ENCODE data around the gene CLIC2. TPM values are rescaled to one million over a fixed set of nuclear protein-coding genes. Genes with fewer than 3 reads are reported as not detected.

CLIC2 gene
- total and polyA plus RNA-seq, 10 of the 15 experiments (the other 5 are each of a cell fraction or from before 2014, with no cell fraction given), result 18.4 to 41.0 (median 21.1) TPM

DNA sequence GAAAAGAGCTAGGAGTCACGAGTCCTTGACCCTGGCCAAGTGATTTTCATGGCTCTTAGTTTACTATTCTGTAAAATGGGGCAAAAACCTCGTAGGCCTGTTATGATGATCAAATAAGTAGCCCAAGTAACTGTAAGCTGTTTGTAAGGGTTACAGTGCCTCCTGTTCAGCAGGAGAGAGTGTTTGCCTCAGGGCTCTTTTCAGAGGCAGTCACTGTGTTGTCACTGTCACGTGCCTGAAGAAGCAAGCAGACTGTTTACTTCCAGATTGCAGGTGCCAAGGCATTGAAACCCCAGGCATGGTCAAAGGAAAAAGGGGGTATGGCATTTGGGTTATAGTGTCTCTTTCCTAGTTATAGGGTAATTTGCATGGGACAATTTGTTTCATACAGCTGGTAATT, 74.7 kb downstream of the CLIC2 start (continued):
- TF ChIP-seq CHD2 (IDR thresholded peaks at IDR 0.05; ENCODE audit: borderline replicate concordance, low read depth, low read length) (no peak), GABPA (IDR thresholded peaks at IDR 0.05; ENCODE audit: low read depth) (no peak)
- TF ChIP-seq, protein P1, sequence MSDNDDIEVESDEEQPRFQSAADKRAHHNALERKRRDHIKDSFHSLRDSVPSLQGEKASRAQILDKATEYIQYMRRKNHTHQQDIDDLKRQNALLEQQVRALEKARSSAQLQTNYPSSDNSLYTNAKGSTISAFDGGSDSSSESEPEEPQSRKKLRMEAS (IDR thresholded peaks at IDR 0.05; ENCODE audit: low read depth, low read length), result no peak

GRCh38 chrX:155251391-155251790, 83.0 kb downstream of the CLIC2 start:
- no peak overlapping the region for H3K27ac ChIP-seq (ENCODE audit: control insufficient read depth, insufficient read depth)
- H3K36me3 ChIP-seq (ENCODE audit: control insufficient read depth in 2 of 2, insufficient read depth in 2 of 2, low read length in 1 of 2), result no peaks in the 10 kb centered on the region
- no peaks in the 10 kb centered on the region for H3K4me1 ChIP-seq (ENCODE audit: control insufficient read depth, insufficient read depth, low read length)
- no peak overlapping the region for H2AFZ ChIP-seq (ENCODE audit: control insufficient read depth, low read depth, low read length)
- H3K9me3 ChIP-seq (replicated peaks; ENCODE audit: control insufficient read depth, insufficient read depth, low read length), result no peaks in the 10 kb centered on the region
- H3K4me2 ChIP-seq (ENCODE audit: control insufficient read depth, insufficient read depth), result no peak overlapping the region
- ChIA-PET RAD21 (ENCODE audit: unreplicated experiment) (no interaction called here), CTCF (no interaction called here), SMC1A (ENCODE audit: uncharacterized antibody, unreplicated experiment) (no interaction called here), POLR2A (no interaction called here)
- H3K79me2 ChIP-seq (ENCODE audit: control insufficient read depth, insufficient read depth, low read length), result no peaks in the 10 kb centered on the region
- intact Hi-C loops (cut with micrococcal nuclease; ENCODE audit: unreplicated experiment) (no loop called here), in situ Hi-C loops (cut with MboI) (no loop called here)
- WGBS (ENCODE audit: insufficient coverage, insufficient replicate concordance, low lambda C conversion rate, missing lambda C conversion rate), result 44% methylated on average over 1 of the region's 1 CpG
- FAIRE-seq (no peak), DNase-seq (ENCODE audit: low read depth, low spot score) (no peak), ATAC-seq (no peak)
- no TSS peak for BruUV-seq (replicated peaks)
- H3K9ac ChIP-seq (ENCODE audit: control insufficient read depth, insufficient read depth, low read length), result no peak overlapping the region
- H3K27me3 ChIP-seq (replicated peaks in 1 of 2; ENCODE audit: control insufficient read depth in 2 of 2, insufficient read depth in 2 of 2, low read length in 1 of 2), result no peaks in the 10 kb centered on the region
- H4K20me1 ChIP-seq (ENCODE audit: control insufficient read depth, insufficient read depth), result no peaks in the 10 kb centered on the region
- no peak overlapping the region for H3K4me3 ChIP-seq
- no peak for TF ChIP-seq E2F4 (IDR thresholded peaks at IDR 0.05; ENCODE audit: low read depth, low read length)
- TF ChIP-seq RAD21 (IDR thresholded peaks at IDR 0.05; ENCODE audit: insufficient read depth, low read depth, low read length), result no peak
- no peak for TF ChIP-seq POLR2A (IDR thresholded peaks at IDR 0.05; ENCODE audit: low read depth, low read length)
- no peak for TF ChIP-seq TCF3 (IDR thresholded peaks at IDR 0.05; ENCODE audit: borderline replicate concordance, insufficient read depth, low read depth, low read length)
- TF ChIP-seq EZH2 (IDR thresholded peaks at IDR 0.05; ENCODE audit: borderline replicate concordance, control insufficient read depth, low read depth, low read length), result no peak
- TF ChIP-seq SMARCA5 (IDR thresholded peaks at IDR 0.05), result no peak
- TF ChIP-seq, protein P2, sequence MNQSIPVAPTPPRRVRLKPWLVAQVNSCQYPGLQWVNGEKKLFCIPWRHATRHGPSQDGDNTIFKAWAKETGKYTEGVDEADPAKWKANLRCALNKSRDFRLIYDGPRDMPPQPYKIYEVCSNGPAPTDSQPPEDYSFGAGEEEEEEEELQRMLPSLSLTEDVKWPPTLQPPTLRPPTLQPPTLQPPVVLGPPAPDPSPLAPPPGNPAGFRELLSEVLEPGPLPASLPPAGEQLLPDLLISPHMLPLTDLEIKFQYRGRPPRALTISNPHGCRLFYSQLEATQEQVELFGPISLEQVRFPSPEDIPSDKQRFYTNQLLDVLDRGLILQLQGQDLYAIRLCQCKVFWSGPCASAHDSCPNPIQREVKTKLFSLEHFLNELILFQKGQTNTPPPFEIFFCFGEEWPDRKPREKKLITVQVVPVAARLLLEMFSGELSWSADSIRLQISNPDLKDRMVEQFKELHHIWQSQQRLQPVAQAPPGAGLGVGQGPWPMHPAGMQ (IDR thresholded peaks at IDR 0.05; ENCODE audit: borderline replicate concordance), result no peak
- TF ChIP-seq, protein P3, sequence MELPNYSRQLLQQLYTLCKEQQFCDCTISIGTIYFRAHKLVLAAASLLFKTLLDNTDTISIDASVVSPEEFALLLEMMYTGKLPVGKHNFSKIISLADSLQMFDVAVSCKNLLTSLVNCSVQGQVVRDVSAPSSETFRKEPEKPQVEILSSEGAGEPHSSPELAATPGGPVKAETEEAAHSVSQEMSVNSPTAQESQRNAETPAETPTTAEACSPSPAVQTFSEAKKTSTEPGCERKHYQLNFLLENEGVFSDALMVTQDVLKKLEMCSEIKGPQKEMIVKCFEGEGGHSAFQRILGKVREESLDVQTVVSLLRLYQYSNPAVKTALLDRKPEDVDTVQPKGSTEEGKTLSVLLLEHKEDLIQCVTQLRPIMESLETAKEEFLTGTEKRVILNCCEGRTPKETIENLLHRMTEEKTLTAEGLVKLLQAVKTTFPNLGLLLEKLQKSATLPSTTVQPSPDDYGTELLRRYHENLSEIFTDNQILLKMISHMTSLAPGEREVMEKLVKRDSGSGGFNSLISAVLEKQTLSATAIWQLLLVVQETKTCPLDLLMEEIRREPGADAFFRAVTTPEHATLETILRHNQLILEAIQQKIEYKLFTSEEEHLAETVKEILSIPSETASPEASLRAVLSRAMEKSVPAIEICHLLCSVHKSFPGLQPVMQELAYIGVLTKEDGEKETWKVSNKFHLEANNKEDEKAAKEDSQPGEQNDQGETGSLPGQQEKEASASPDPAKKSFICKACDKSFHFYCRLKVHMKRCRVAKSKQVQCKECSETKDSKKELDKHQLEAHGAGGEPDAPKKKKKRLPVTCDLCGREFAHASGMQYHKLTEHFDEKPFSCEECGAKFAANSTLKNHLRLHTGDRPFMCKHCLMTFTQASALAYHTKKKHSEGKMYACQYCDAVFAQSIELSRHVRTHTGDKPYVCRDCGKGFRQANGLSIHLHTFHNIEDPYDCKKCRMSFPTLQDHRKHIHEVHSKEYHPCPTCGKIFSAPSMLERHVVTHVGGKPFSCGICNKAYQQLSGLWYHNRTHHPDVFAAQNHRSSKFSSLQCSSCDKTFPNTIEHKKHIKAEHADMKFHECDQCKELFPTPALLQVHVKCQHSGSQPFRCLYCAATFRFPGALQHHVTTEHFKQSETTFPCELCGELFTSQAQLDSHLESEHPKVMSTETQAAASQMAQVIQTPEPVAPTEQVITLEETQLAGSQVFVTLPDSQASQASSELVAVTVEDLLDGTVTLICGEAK (IDR thresholded peaks at IDR 0.05; ENCODE audit: borderline replicate concordance), result no peak
- TF ChIP-seq, protein P4, sequence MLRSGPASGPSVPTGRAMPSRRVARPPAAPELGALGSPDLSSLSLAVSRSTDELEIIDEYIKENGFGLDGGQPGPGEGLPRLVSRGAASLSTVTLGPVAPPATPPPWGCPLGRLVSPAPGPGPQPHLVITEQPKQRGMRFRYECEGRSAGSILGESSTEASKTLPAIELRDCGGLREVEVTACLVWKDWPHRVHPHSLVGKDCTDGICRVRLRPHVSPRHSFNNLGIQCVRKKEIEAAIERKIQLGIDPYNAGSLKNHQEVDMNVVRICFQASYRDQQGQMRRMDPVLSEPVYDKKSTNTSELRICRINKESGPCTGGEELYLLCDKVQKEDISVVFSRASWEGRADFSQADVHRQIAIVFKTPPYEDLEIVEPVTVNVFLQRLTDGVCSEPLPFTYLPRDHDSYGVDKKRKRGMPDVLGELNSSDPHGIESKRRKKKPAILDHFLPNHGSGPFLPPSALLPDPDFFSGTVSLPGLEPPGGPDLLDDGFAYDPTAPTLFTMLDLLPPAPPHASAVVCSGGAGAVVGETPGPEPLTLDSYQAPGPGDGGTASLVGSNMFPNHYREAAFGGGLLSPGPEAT (IDR thresholded peaks at IDR 0.05; ENCODE audit: low read depth), result no peak
- no peak for TF ChIP-seq BHLHE40 (IDR thresholded peaks at IDR 0.05; ENCODE audit: borderline replicate concordance in 1 of 2, low read depth in 2 of 2, low read length in 1 of 2)
